C4-2B (cell line): ENCODE results near the gene COLGALT1.

ENCODE experiments used
- ZFX ChIP-seq: fragments of 450-650 bp; IDR thresholded peaks from 2 replicates; pipeline ENCODE4 v1.6.1; 2017
- TF ChIP-seq, protein P1 (sequence below): fragments of 450-650 bp; conservative IDR thresholded peaks from 2 replicates; pipeline ENCODE4 v1.5.1; 2017; ENCODE audit warnings: mild to moderate bottlenecking

DNA sequence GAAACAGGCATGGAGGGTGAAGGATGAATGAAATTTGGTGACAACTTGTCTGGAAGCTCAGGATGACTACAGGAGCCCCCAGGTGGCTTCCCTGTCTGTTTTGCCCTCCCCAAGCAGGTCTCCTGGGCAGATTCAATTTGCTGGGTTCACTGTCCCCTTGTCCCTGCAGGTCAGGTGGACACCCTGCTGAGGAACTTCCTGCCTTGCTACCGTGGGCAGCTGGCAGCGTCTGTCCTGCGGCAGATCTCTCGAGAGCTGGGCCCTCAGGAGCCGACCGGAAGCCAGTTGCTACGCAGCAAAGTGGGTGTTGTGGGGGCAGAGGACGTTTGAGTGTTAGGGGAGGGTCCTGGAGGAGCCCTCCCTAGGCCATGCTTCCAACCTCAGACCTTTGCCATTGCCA lies 24.9 kb upstream of the COLGALT1 start:
- TF ChIP-seq, protein P1, sequence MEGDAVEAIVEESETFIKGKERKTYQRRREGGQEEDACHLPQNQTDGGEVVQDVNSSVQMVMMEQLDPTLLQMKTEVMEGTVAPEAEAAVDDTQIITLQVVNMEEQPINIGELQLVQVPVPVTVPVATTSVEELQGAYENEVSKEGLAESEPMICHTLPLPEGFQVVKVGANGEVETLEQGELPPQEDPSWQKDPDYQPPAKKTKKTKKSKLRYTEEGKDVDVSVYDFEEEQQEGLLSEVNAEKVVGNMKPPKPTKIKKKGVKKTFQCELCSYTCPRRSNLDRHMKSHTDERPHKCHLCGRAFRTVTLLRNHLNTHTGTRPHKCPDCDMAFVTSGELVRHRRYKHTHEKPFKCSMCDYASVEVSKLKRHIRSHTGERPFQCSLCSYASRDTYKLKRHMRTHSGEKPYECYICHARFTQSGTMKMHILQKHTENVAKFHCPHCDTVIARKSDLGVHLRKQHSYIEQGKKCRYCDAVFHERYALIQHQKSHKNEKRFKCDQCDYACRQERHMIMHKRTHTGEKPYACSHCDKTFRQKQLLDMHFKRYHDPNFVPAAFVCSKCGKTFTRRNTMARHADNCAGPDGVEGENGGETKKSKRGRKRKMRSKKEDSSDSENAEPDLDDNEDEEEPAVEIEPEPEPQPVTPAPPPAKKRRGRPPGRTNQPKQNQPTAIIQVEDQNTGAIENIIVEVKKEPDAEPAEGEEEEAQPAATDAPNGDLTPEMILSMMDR = no peak
- no peak for TF ChIP-seq ZFX
